Measurements from ENCODE around the gene NLRP13. TPM values are rescaled to one million over a fixed set of nuclear protein-coding genes. Genes with fewer than 3 reads are reported as not detected.

The NLRP13 gene
- total and polyA plus RNA-seq, 2 of the 4 experiments (the other 2 are of a cell fraction), result not detected

DNA sequence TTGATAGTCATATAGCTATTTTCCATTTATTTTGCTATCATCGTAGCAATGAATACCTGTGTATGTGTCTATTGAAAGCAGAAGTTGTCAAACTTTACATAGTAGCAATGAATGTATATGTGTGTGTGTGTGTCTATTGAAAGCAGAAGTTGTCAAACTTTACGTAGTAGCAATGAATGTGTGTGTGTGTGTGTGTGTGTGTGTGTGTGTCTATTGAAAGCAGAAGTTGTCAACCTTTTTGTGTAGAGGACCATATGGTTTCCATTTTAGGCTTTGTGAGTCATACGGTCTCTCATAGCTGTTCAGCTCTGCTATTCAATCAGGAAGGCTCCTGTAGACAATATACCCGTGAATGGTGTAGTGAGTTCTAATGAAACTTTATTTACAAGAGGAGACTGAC, 75.0 kb downstream of the NLRP13 start:
- Histone ChIP-seq H3K23ac (ENCODE audit: low read depth, low read length) (no peak overlapping the region), H3K4me2 (ENCODE audit: low read depth, low read length) (no peak overlapping the region), H4K8ac (ENCODE audit: low read depth in 2 of 2, low read length in 2 of 2) (no peak overlapping the region), H3K4ac (ENCODE audit: low read depth, low read length) (no peak overlapping the region), H2AK5ac (ENCODE audit: low read depth, low read length) (no peak overlapping the region), H3K14ac (replicated peaks; ENCODE audit: low read depth, low read length) (no peak overlapping the region), H4K20me1 (ENCODE audit: insufficient read depth, low read length) (no peaks in the 10 kb centered on the region), H2BK15ac (ENCODE audit: low read depth, low read length) (no peak overlapping the region), H2BK20ac (ENCODE audit: low read depth, low read length) (no peak overlapping the region), H3K9me1 (ENCODE audit: insufficient read depth, low read length) (no peaks in the 10 kb centered on the region), H3K56ac (ENCODE audit: extremely low read depth, insufficient read depth, low read length) (no peak overlapping the region), H3K27me3 (ENCODE audit: control insufficient read depth, insufficient read depth, low read length) (no peaks in the 10 kb centered on the region), H4K91ac (ENCODE audit: insufficient read depth, low read depth, low read length) (no peak overlapping the region), H2BK120ac (ENCODE audit: low read depth, low read length) (no peak overlapping the region), H3K9me3 (ENCODE audit: control insufficient read depth, insufficient read depth, low read length) (peaks cover 40% of the 10 kb centered on the region), H3K18ac (ENCODE audit: low read depth, low read length) (no peak overlapping the region), H2BK5ac (ENCODE audit: low read depth, low read length, poor library complexity, severe bottlenecking) (no peak overlapping the region), H3K4me3 (ENCODE audit: insufficient read depth, low read depth, low read length) (no peak overlapping the region), H3K79me1 (ENCODE audit: low read depth in 1 of 2, low read length in 2 of 2) (no peaks in the 10 kb centered on the region), H3K36me3 (ENCODE audit: control insufficient read depth, insufficient read depth, low read length) (no peaks in the 10 kb centered on the region), H2AFZ (replicated peaks; ENCODE audit: low read length, poor library complexity) (no peak overlapping the region), H3K4me1 (ENCODE audit: control insufficient read depth, insufficient read depth, low read length) (no peaks in the 10 kb centered on the region), H2AK9ac (replicated peaks; ENCODE audit: low read depth, low read length, poor library complexity) (no peak overlapping the region), H4K5ac (ENCODE audit: low read depth, low read length) (no peak overlapping the region), H3K27ac (ENCODE audit: insufficient read depth, low read length) (no peak overlapping the region), H3K9ac (ENCODE audit: low read depth, low read length) (no peak overlapping the region)
- in situ Hi-C loops (cut with MboI; ENCODE audit: low sequenced_read_pairs) (no loop called here), dilution Hi-C loops (cut with HindIII; ENCODE audit: low sequenced_read_pairs, unreplicated experiment) (no loop called here), intact Hi-C loops (cut with micrococcal nuclease) (no loop called here)
- WGBS, 2 experiments (ENCODE audit: extremely low coverage in 2 of 2, insufficient read length in 1 of 2), result 100% methylated on average over 1 of the region's 4 CpGs; no CpG with 5 or more reads in 1 of the 2 experiments
- no peak for DNase-seq
- CTCF ChIA-PET, result no interaction called here
- POLR2A ChIA-PET (ENCODE audit: unreplicated experiment), result no interaction called here
- no TSS peak for BruUV-seq (replicated peaks)
- no peak for ATAC-seq (ENCODE audit: low read depth)
- TF ChIP-seq CEBPB (IDR thresholded peaks at IDR 0.05; ENCODE audit: low read depth, low read length) (no peak), RCOR1 (IDR thresholded peaks at IDR 0.05; ENCODE audit: insufficient replicate concordance, low read length) (no peak), CHD1 (IDR thresholded peaks at IDR 0.05; ENCODE audit: low read depth, low read length) (no peak), MAFK (IDR thresholded peaks at IDR 0.05; ENCODE audit: low read depth, low read length) (no peak), BHLHE40 (IDR thresholded peaks at IDR 0.05; ENCODE audit: low read depth, low read length) (no peak), RAD21 (IDR thresholded peaks at IDR 0.05; ENCODE audit: low read length) (no peak), SMC3 (IDR thresholded peaks at IDR 0.05; ENCODE audit: low read depth, low read length) (no peak), MAZ (IDR thresholded peaks at IDR 0.05; ENCODE audit: borderline replicate concordance, low read depth, low read length) (no peak), NFE2L2 (IDR thresholded peaks at IDR 0.05; ENCODE audit: low read depth, low read length) (no peak), FOS (IDR thresholded peaks at IDR 0.05; ENCODE audit: low read depth, low read length) (no peak), RFX5 (IDR thresholded peaks at IDR 0.05; ENCODE audit: low read depth, low read length) (no peak)
- TF ChIP-seq, protein P1, sequence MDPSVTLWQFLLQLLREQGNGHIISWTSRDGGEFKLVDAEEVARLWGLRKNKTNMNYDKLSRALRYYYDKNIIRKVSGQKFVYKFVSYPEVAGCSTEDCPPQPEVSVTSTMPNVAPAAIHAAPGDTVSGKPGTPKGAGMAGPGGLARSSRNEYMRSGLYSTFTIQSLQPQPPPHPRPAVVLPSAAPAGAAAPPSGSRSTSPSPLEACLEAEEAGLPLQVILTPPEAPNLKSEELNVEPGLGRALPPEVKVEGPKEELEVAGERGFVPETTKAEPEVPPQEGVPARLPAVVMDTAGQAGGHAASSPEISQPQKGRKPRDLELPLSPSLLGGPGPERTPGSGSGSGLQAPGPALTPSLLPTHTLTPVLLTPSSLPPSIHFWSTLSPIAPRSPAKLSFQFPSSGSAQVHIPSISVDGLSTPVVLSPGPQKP (IDR thresholded peaks at IDR 0.05; ENCODE audit: borderline replicate concordance, low read depth, low read length), result no peak
- TF ChIP-seq, protein P2, sequence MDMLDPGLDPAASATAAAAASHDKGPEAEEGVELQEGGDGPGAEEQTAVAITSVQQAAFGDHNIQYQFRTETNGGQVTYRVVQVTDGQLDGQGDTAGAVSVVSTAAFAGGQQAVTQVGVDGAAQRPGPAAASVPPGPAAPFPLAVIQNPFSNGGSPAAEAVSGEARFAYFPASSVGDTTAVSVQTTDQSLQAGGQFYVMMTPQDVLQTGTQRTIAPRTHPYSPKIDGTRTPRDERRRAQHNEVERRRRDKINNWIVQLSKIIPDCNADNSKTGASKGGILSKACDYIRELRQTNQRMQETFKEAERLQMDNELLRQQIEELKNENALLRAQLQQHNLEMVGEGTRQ (IDR thresholded peaks at IDR 0.05; ENCODE audit: low read depth, low read length), result no peak
- TF ChIP-seq, protein P3, sequence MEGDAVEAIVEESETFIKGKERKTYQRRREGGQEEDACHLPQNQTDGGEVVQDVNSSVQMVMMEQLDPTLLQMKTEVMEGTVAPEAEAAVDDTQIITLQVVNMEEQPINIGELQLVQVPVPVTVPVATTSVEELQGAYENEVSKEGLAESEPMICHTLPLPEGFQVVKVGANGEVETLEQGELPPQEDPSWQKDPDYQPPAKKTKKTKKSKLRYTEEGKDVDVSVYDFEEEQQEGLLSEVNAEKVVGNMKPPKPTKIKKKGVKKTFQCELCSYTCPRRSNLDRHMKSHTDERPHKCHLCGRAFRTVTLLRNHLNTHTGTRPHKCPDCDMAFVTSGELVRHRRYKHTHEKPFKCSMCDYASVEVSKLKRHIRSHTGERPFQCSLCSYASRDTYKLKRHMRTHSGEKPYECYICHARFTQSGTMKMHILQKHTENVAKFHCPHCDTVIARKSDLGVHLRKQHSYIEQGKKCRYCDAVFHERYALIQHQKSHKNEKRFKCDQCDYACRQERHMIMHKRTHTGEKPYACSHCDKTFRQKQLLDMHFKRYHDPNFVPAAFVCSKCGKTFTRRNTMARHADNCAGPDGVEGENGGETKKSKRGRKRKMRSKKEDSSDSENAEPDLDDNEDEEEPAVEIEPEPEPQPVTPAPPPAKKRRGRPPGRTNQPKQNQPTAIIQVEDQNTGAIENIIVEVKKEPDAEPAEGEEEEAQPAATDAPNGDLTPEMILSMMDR (conservative IDR thresholded peaks at IDR 0.05; ENCODE audit: low read depth, low read length), result no peak
